SK-N-SH (cell line): ENCODE measurements around the gene KRTAP8-1. TPM values are rescaled to one million over a fixed set of nuclear protein-coding genes. Genes with fewer than 3 reads are reported as not detected.

ENCODE experiments used
- CTCF ChIA-PET: fragments of 300-600, 350-600 bp; formaldehyde crosslinking; extraction: SDS; loops from one replicate; lab custom pipeline; 2021; lab: Yijun Ruan, JAX
- POLR2A ChIA-PET: fragments of 350-600 bp; sonication (Branson Sonifier 250); formaldehyde crosslinking; extraction: SDS; loops from one replicate; lab custom pipeline; 2020; ENCODE audit warnings: antibody characterized with exemption, inconsistent platforms; lab: Yijun Ruan, JAX
- DNase-seq: peaks from one replicate; pipeline ENCODE4 v3.0.0; 2012
- H2AFZ ChIP-seq: fragments of 200-600 bp; sonication (generic); 2 replicates; pipeline ENCODE4 v1.8.1; 2016; ENCODE audit warnings: antibody characterized with exemption, mild to moderate bottlenecking, low read depth
- H3F3A ChIP-seq: fragments of 200-600 bp; sonication (generic); replicated peaks from 2 replicates; pipeline ENCODE3; 2016; ENCODE audit warnings: antibody characterized with exemption, mild to moderate bottlenecking; ENCODE audit not compliant: insufficient read depth
- H3K27ac ChIP-seq, 2 experiments: fragments of 200-500 bp in 1 of 2; fragments of 200-600 bp in 1 of 2; sonication (Bioruptor generic) in 1 of 2; sonication (generic), shearing (Covaris generic) in 1 of 2; 2 replicates each; pipeline versions ENCODE4 v1.5.1 to v1.6.1; 2014 to 2016; ENCODE audit warnings: low read depth in 2 of 2, inconsistent platforms in 1 of 2, low read length in 1 of 2, mild to moderate bottlenecking in 1 of 2, mixed read lengths in 1 of 2
- H3K27me3 ChIP-seq: fragments of 200-600 bp; sonication (generic), shearing (Covaris generic); 2 replicates; pipeline ENCODE4 v1.6.1; 2016; ENCODE audit warnings: mixed run types; ENCODE audit not compliant: insufficient read depth
- H3K36me3 ChIP-seq, 2 experiments: fragments of 200-500 bp in 1 of 2; fragments of 200-600 bp in 1 of 2; sonication (Bioruptor generic) in 1 of 2; sonication (generic) in 1 of 2; replicated peaks in 1 of 2; 2 replicates each; pipeline versions ENCODE3 to v1.5.1; 2014 to 2016; ENCODE audit warnings: low read length in 1 of 2, mild to moderate bottlenecking in 1 of 2; ENCODE audit not compliant: insufficient read depth in 2 of 2, control insufficient read depth in 1 of 2
- H3K4me1 ChIP-seq, 2 experiments: fragments of 200-500 bp in 1 of 2; fragments of 200-600 bp in 1 of 2; sonication (Bioruptor generic) in 1 of 2; sonication (generic), shearing (Covaris generic) in 1 of 2; 2 replicates each; pipeline versions ENCODE4 v1.5.1 to v1.6.1; 2014 to 2016; ENCODE audit warnings: low read depth in 1 of 2, low read length in 1 of 2, mixed run types in 1 of 2; ENCODE audit not compliant: insufficient read depth in 2 of 2, control insufficient read depth in 1 of 2
- H3K4me2 ChIP-seq: fragments of 200-600 bp; sonication (generic), shearing (Covaris generic); 2 replicates; pipeline ENCODE4 v1.6.1; 2017; ENCODE audit warnings: mixed run types
- H3K4me3 ChIP-seq, 2 experiments: fragments of 200-500 bp in 1 of 2; fragments of 200-600 bp in 1 of 2; sonication (Bioruptor generic) in 1 of 2; sonication (generic), shearing (Covaris generic) in 1 of 2; 2 replicates each; pipeline versions ENCODE4 v1.5.1 to v1.8.1; 2014 to 2016; ENCODE audit warnings: low read depth in 2 of 2, inconsistent platforms in 1 of 2, low read length in 1 of 2, mild to moderate bottlenecking in 1 of 2, mixed read lengths in 1 of 2, moderate library complexity in 1 of 2
- H3K79me2 ChIP-seq: fragments of 200-600 bp; sonication (generic); 2 replicates; pipeline ENCODE4 v1.8.1; 2017; ENCODE audit warnings: mild to moderate bottlenecking; ENCODE audit not compliant: insufficient read depth
- H3K9ac ChIP-seq: fragments of 200-600 bp; sonication (generic); 2 replicates; pipeline ENCODE4 v1.6.1; 2017; ENCODE audit warnings: mixed run types
- H3K9me2 ChIP-seq: fragments of 200-600 bp; sonication (generic); 2 replicates; pipeline ENCODE4 v1.6.1; 2017; ENCODE audit warnings: mixed run types
- H3K9me3 ChIP-seq: fragments of 200-600 bp; sonication (generic); 2 replicates; pipeline ENCODE4 v1.6.1; 2017; ENCODE audit warnings: mixed run types, mild to moderate bottlenecking, moderate library complexity
- H4K20me1 ChIP-seq: fragments of 200-600 bp; sonication (generic); 2 replicates; pipeline ENCODE4 v1.6.1; 2017; ENCODE audit warnings: mild to moderate bottlenecking, mixed run types; ENCODE audit not compliant: insufficient read depth
- CHD2 ChIP-seq: fragments of 150-350 bp; IDR thresholded peaks from 2 replicates; pipeline ENCODE4 v1.6.1; 2018; ENCODE audit warnings: low read length; ENCODE audit not compliant: partially characterized antibody
- ELF1 ChIP-seq: IDR thresholded peaks from 2 replicates; pipeline ENCODE4 v1.4.0; 2012
- EZH2phosphoT487 ChIP-seq: fragments of 200-600 bp; sonication (generic); IDR thresholded peaks from 2 replicates; pipeline ENCODE4 v1.6.1; 2017; ENCODE audit warnings: low read depth, mixed run types, mild to moderate bottlenecking, antibody characterized with exemption, moderate library complexity, borderline replicate concordance
- FOSL2 ChIP-seq: IDR thresholded peaks from 2 replicates; pipeline ENCODE4 v1.4.0; 2012; ENCODE audit warnings: low read depth, mild to moderate bottlenecking, moderate library complexity, borderline replicate concordance
- FOXJ3 ChIP-seq: sonication (generic); formaldehyde crosslinking; IDR thresholded peaks from 2 replicates; pipeline ENCODE4 v1.5.1; 2020; ENCODE audit warnings: mild to moderate bottlenecking, missing genetic modification reagents
- GABPA ChIP-seq: IDR thresholded peaks from 2 replicates; pipeline ENCODE4 v1.4.0; 2012; ENCODE audit warnings: low read depth, mild to moderate bottlenecking
- GATA2 ChIP-seq: sonication (generic); formaldehyde crosslinking; IDR thresholded peaks from 2 replicates; pipeline ENCODE4 v1.5.0; 2020; ENCODE audit warnings: mild to moderate bottlenecking, missing genetic modification reagents
- MEF2A ChIP-seq: IDR thresholded peaks from 2 replicates; pipeline ENCODE4 v1.4.0; 2012; ENCODE audit warnings: low read depth, borderline replicate concordance
- MXI1 ChIP-seq: IDR thresholded peaks from 2 replicates; pipeline ENCODE4 v1.6.1; 2012; ENCODE audit warnings: mild to moderate bottlenecking, low read depth, low read length, improper control_type of control experiment
- NFIC ChIP-seq: IDR thresholded peaks from 2 replicates; pipeline ENCODE4 v1.4.0; 2012; ENCODE audit warnings: borderline replicate concordance
- PBX3 ChIP-seq: IDR thresholded peaks from 2 replicates; pipeline ENCODE4; 2012
- POLR2AphosphoS5 ChIP-seq: IDR thresholded peaks from 2 replicates; pipeline ENCODE4 v1.6.1; 2012; ENCODE audit warnings: low read depth, low read length
- RCOR1 ChIP-seq: fragments of 150-350 bp; IDR thresholded peaks from 2 replicates; pipeline ENCODE4 v1.6.1; 2017; ENCODE audit warnings: antibody characterized with exemption, low read length
- REST ChIP-seq: IDR thresholded peaks from 2 replicates; pipeline ENCODE4 v1.6.1; 2012; ENCODE audit warnings: mild to moderate bottlenecking, low read depth, low read length, moderate library complexity
- RXRA ChIP-seq: IDR thresholded peaks from 2 replicates; pipeline ENCODE4 v1.4.0; 2012; ENCODE audit warnings: low read depth, mild to moderate bottlenecking, borderline replicate concordance
- SMC3 ChIP-seq: IDR thresholded peaks from 2 replicates; pipeline ENCODE4 v1.6.1; 2012; ENCODE audit warnings: low read depth, low read length, improper control_type of control experiment
- TAF1 ChIP-seq: IDR thresholded peaks from 2 replicates; pipeline ENCODE4 v1.6.1; 2012; ENCODE audit warnings: low read depth, mild to moderate bottlenecking, low read length, moderate library complexity, borderline replicate concordance
- USF1 ChIP-seq: IDR thresholded peaks from 2 replicates; pipeline ENCODE4 v1.4.0; 2012; ENCODE audit warnings: low read depth, borderline replicate concordance
- YY1 ChIP-seq: IDR thresholded peaks from 2 replicates; pipeline ENCODE4 v1.4.0; 2012; ENCODE audit warnings: low read depth, mild to moderate bottlenecking
- WGBS: methylation state at CpG from one replicate; pipeline ENCODE4 v1.1.6; 2017; ENCODE audit warnings: low lambda C conversion rate; 5-methylcytosine and 5-hydroxymethylcytosine counted together
- polyA plus RNA-seq, 3 experiments: library from polyadenylated mRNA; depleted of rRNA; stranded (reverse); fragments of >200 nt; gene quantifications; 2 replicates each; pipeline ENCODE4 v1.2.3, GENCODE V29; 2012

The KRTAP8-1 gene
- not detected in 2 replicates for polyA plus RNA-seq (2012; rRNA removed)
- not detected in 2 replicates for polyA plus RNA-seq (2012; cell fraction: cytosol; rRNA removed)
- not detected in 2 replicates for polyA plus RNA-seq (2012; cell fraction: nucleus; rRNA removed)

- Histone ChIP-seq H3K9me2 (no peaks in the 10 kb centered on the region), H3K36me3 (no peaks in the 10 kb centered on the region), H3K9me3 (no peaks in the 10 kb centered on the region), H3F3A (no peaks in the 10 kb centered on the region), H3K4me1 (no peaks in the 10 kb centered on the region), H3K79me2 (no peaks in the 10 kb centered on the region), H3K4me2 (no peak within 1 kb of the TSS), H3K9ac (no peak within 1 kb of the TSS), H3K27ac (no peak within 1 kb of the TSS), H4K20me1 (no peaks in the 10 kb centered on the region), H2AFZ (no peak within 1 kb of the TSS), H3K4me3 (no peak within 1 kb of the TSS), H3K27me3 (no peaks in the 10 kb centered on the region; the same call in 1 of the 2 replicates)
- ChIA-PET POLR2A (no interaction called here), CTCF (interaction anchor here (1.1 kb wide), 1 partner anchor 26 kb away, joined by 3 read pairs; no protein-coding TSS in a partner anchor)
- WGBS, result 0% methylated on average over 4 of the region's 5 CpGs
- no peak for DNase-seq
- no peak for TF ChIP-seq POLR2AphosphoS5
- no peak for TF ChIP-seq TAF1
- no peak for TF ChIP-seq MXI1
- no peak for TF ChIP-seq MEF2A
- no peak for TF ChIP-seq YY1
- no peak for TF ChIP-seq REST
- no peak for TF ChIP-seq RCOR1
- no peak for TF ChIP-seq PBX3
- TF ChIP-seq GABPA, result no peak
- no peak for TF ChIP-seq FOSL2
- no peak for TF ChIP-seq SMC3
- no peak for TF ChIP-seq GATA2 (CRISPR knock-in tag)
- TF ChIP-seq CHD2, result no peak
- TF ChIP-seq FOXJ3 (CRISPR knock-in tag), result no peak
- no peak for TF ChIP-seq USF1
- no peak for TF ChIP-seq ELF1
- no peak for TF ChIP-seq EZH2phosphoT487
- no peak for TF ChIP-seq RXRA
- no peak for TF ChIP-seq NFIC
These were observed at the start of gene KRTAP8-1 for GRCh38 chr21:30813174-30813573. Gene KRTAP8-1, minus strand, starts transcription at chr21:30813274. Its CDS starts 54 bp downstream, at chr21:30813220.
